OCI-LY3 (cell line): Measurements from ENCODE around the gene KCNJ4.

Experiments
- EZH2phosphoT487 ChIP-seq: fragments of 200-600 bp; shearing (Covaris generic); IDR thresholded peaks from 2 replicates; pipeline ENCODE4 v1.6.1; 2018; ENCODE audit warnings: antibody characterized with exemption, mixed run types, low read depth
- TF ChIP-seq, protein P1 (sequence below): fragments of 200-600, 300-600 bp; sonication (generic); IDR thresholded peaks from 2 replicates; pipeline ENCODE4 v1.5.1; 2014; ENCODE audit warnings: antibody characterized with exemption, low read length, low read depth

DNA sequence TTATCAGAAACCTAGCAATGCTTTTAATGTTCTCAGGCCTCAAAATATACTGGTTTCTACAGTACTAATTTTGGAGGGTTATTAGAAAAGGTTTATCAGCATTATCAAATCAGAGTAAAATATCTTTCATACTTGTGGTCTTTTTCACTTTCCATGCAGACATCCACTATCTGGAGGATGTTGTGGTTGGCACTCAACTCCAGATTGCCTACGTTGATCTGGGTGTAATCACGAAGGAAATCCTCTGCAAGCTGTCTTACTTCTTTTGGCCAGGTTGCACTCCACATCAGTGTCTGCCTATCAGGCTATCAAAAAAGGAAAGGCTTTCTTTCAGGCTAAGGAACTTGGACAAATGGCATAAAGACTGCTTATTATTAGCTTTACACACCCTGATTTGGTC lies 39.5 kb upstream of the KCNJ4 start:
- TF ChIP-seq, protein P1, sequence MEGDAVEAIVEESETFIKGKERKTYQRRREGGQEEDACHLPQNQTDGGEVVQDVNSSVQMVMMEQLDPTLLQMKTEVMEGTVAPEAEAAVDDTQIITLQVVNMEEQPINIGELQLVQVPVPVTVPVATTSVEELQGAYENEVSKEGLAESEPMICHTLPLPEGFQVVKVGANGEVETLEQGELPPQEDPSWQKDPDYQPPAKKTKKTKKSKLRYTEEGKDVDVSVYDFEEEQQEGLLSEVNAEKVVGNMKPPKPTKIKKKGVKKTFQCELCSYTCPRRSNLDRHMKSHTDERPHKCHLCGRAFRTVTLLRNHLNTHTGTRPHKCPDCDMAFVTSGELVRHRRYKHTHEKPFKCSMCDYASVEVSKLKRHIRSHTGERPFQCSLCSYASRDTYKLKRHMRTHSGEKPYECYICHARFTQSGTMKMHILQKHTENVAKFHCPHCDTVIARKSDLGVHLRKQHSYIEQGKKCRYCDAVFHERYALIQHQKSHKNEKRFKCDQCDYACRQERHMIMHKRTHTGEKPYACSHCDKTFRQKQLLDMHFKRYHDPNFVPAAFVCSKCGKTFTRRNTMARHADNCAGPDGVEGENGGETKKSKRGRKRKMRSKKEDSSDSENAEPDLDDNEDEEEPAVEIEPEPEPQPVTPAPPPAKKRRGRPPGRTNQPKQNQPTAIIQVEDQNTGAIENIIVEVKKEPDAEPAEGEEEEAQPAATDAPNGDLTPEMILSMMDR: no peak
- no peak for TF ChIP-seq EZH2phosphoT487
